HG02763 (cell line): ENCODE results near the gene HK3.

Experiments
- ATAC-seq: cut with Tn5 transposase; IDR thresholded peaks from one replicate; pipeline ENCODE4 v1.9.1; 2021; ENCODE audit warnings: mild to moderate bottlenecking, moderate library complexity; ENCODE audit not compliant: unreplicated experiment

The HK3 gene

GRCh38 chr5:176899296-176899891, at the start of gene HK3:
HK3 (minus strand) TSS chr5:176899346; CDS start chr5:176896159, 3,187 bp downstream.
- no peak for ATAC-seq

GRCh38 chr5:176948458-176948857, 49.3 kb upstream of the HK3 start:
- no peak for ATAC-seq

- ATAC-seq, result no peak
Measured at GRCh38 chr5:176947847-176948246, 48.7 kb upstream of the HK3 start.

GRCh38 chr5:176944268-176944667, 45.1 kb upstream of the HK3 start:
- ATAC-seq, result no peak

GRCh38 chr5:176943816-176944215, 44.7 kb upstream of the HK3 start:
- no peak for ATAC-seq

- no peak for ATAC-seq
Measured at GRCh38 chr5:176941951-176942350, 42.8 kb upstream of the HK3 start.

- no peak for ATAC-seq
Measured at GRCh38 chr5:176938472-176938871, 39.3 kb upstream of the HK3 start.

GRCh38 chr5:176935017-176935416, 35.9 kb upstream of the HK3 start:
- ATAC-seq, result no peak

- no peak for ATAC-seq
Measured at GRCh38 chr5:176934309-176934930, 35.3 kb upstream of the HK3 start.

- ATAC-seq, result no peak
Measured at GRCh38 chr5:176929654-176930053, 30.5 kb upstream of the HK3 start.

- ATAC-seq, result no peak
Measured at GRCh38 chr5:176927562-176927961, 28.4 kb upstream of the HK3 start.

GRCh38 chr5:176922817-176923216, 23.7 kb upstream of the HK3 start:
- no peak for ATAC-seq

GRCh38 chr5:176921714-176922113, 22.6 kb upstream of the HK3 start:
- ATAC-seq, result no peak

GRCh38 chr5:176918613-176919012, 19.5 kb upstream of the HK3 start:
- ATAC-seq, result no peak

- ATAC-seq, result no peak
Measured at GRCh38 chr5:176916337-176916736, 17.2 kb upstream of the HK3 start.

GRCh38 chr5:176915906-176916305, 16.8 kb upstream of the HK3 start:
- no peak for ATAC-seq

GRCh38 chr5:176912115-176912514, 13.0 kb upstream of the HK3 start:
- no peak for ATAC-seq

GRCh38 chr5:176908675-176909368, 9.7 kb upstream of the HK3 start:
- ATAC-seq, result no peak

- no peak for ATAC-seq
Measured at GRCh38 chr5:176906796-176907195, 7.7 kb upstream of the HK3 start.

GRCh38 chr5:176906126-176906525, 7.0 kb upstream of the HK3 start:
- no peak for ATAC-seq

GRCh38 chr5:176904276-176904675, 5.1 kb upstream of the HK3 start:
- no peak for ATAC-seq

GRCh38 chr5:176902911-176903664, 3.9 kb upstream of the HK3 start:
- ATAC-seq, result no peak
